GM12878 (cell line): ENCODE data around the gene SNX12. TPM values are rescaled to one million over a fixed set of nuclear protein-coding genes. Genes with fewer than 3 reads are reported as not detected.

Source experiments
- BCLAF1 ChIP-seq: fragments of 450-650 bp; IDR thresholded peaks from 2 replicates; pipeline ENCODE4 v1.6.1; 2017; ENCODE audit warnings: antibody characterized with exemption, mild to moderate bottlenecking, moderate library complexity
- CBFB ChIP-seq: IDR thresholded peaks from 2 replicates; pipeline ENCODE4 v1.6.1; 2016; ENCODE audit warnings: antibody characterized with exemption, low read depth
- CREM ChIP-seq: IDR thresholded peaks from 2 replicates; pipeline ENCODE4 v1.6.1; 2014; ENCODE audit warnings: antibody characterized with exemption, low read depth
- ESRRA ChIP-seq: IDR thresholded peaks from 2 replicates; pipeline ENCODE4 v1.6.1; 2012; ENCODE audit warnings: mild to moderate bottlenecking, low read length, improper control_type of control experiment
- GABPA ChIP-seq: IDR thresholded peaks from 2 replicates; pipeline ENCODE4 v1.6.1; 2014; ENCODE audit warnings: antibody characterized with exemption, low read depth, mild to moderate bottlenecking, inconsistent platforms
- IKZF1 ChIP-seq: fragments of 450-650 bp; conservative IDR thresholded peaks from 2 replicates; pipeline ENCODE4 v1.6.1; 2017; ENCODE audit warnings: antibody characterized with exemption, mild to moderate bottlenecking
- IRF5 ChIP-seq: fragments of 450-650 bp; IDR thresholded peaks from 2 replicates; pipeline ENCODE4 v1.6.1; 2017; ENCODE audit warnings: borderline replicate concordance
- JUNB ChIP-seq: IDR thresholded peaks from 2 replicates; pipeline ENCODE4 v1.6.1; 2016; ENCODE audit warnings: antibody characterized with exemption, mild to moderate bottlenecking
- MAX ChIP-seq: IDR thresholded peaks from 2 replicates; pipeline ENCODE4 v1.6.1; 2012; ENCODE audit warnings: low read depth, low read length, improper control_type of control experiment
- NBN ChIP-seq: fragments of 450-650 bp; IDR thresholded peaks from 2 replicates; pipeline ENCODE4 v1.6.1; 2016
- NFYA ChIP-seq: IDR thresholded peaks from 2 replicates; pipeline ENCODE4 v1.6.1; 2011; ENCODE audit warnings: low read depth, mild to moderate bottlenecking, low read length, improper control_type of control experiment, borderline replicate concordance
- PKNOX1 ChIP-seq: fragments of 450-650 bp; IDR thresholded peaks from 2 replicates; pipeline ENCODE4 v1.6.1; 2016; ENCODE audit warnings: mild to moderate bottlenecking
- POLR2A ChIP-seq: IDR thresholded peaks from 2 replicates; pipeline ENCODE4 v1.6.1; 2011; ENCODE audit warnings: low read depth, mild to moderate bottlenecking, low read length
- POLR2AphosphoS5 ChIP-seq: IDR thresholded peaks from 2 replicates; pipeline ENCODE4 v1.6.1; 2011; ENCODE audit warnings: mild to moderate bottlenecking, low read length, inconsistent platforms
- REST ChIP-seq: IDR thresholded peaks from 2 replicates; pipeline ENCODE4 v1.6.1; 2012; ENCODE audit warnings: mild to moderate bottlenecking, low read depth, low read length
- SP1 ChIP-seq: IDR thresholded peaks from one replicate; pipeline ENCODE4 v1.6.1; 2011; ENCODE audit warnings: low read depth, low read length
- SREBF2 ChIP-seq: IDR thresholded peaks from 2 replicates; pipeline ENCODE4 v1.6.1; 2012; ENCODE audit warnings: mild to moderate bottlenecking, low read length
- ZBTB4 ChIP-seq: fragments of 450-650 bp; formaldehyde crosslinking; IDR thresholded peaks from 2 replicates; pipeline ENCODE4 v1.4.0; 2022; ENCODE audit warnings: mild to moderate bottlenecking, moderate library complexity
- ZZZ3 ChIP-seq: IDR thresholded peaks from 2 replicates; pipeline ENCODE4 v1.6.1; 2011; ENCODE audit warnings: low read depth; ENCODE audit not compliant: control insufficient read depth, insufficient read length
- polyA plus RNA-seq, 11 experiments: library from polyadenylated mRNA; depleted of rRNA in 4 of 11; unstranded in 6 of 11; stranded (reverse) in 5 of 11; fragments of >200 nt; fragmentation: Nextera tagmentation in 4 of 11; fragmentation: Illumina TruSeq in 1 of 11; extraction: Ambion mirVana in 4 of 11; extraction: Trizol in 1 of 11; gene quantifications; 1 replicate in 1 of 11; 2 replicates in 10 of 11; pipeline versions ENCODE4 v1.2.1 to v1.2.3, GENCODE V29; 2011 to 2016; ENCODE audit warnings: inconsistent platforms in 2 of 11, missing spikeins in 2 of 11, low read depth in 1 of 11
- total RNA-seq, 4 experiments: library from RNA; depleted of rRNA in 3 of 4; stranded (reverse); fragments of >200 nt in 3 of 4; fragmentation: Illumina TruSeq in 1 of 4; extraction: Trizol in 1 of 4; gene quantifications; 2 replicates each; pipeline versions ENCODE4 v1.2.1 to v1.2.3, GENCODE V29; 2013 to 2021

Gene SNX12
- total and polyA plus RNA-seq, 10 of the 15 experiments (the other 5 are each of a cell fraction or from before 2014, with no cell fraction given), result 4.4 to 50.4 (median 34.2) TPM

GRCh38 chrX:71111141-71111843, 43.2 kb upstream of the SNX12 start, which contains the start of gene IL2RG (continued):
- TF ChIP-seq CBFB (peak; percentile 69; the same call in 1 of the 2 replicates), IKZF1 (peak; percentile 72; the same call in 1 of the 2 replicates), PKNOX1 (peak; percentile 58), IRF5 (no peak), REST (no peak), GABPA (peak; percentile 55; the same call in 1 of the 2 replicates), JUNB (no peak), NBN (peak; percentile 58), MAX (no peak), ESRRA (no peak), SP1 (peak; percentile 40), POLR2A (peak; percentile 91), POLR2AphosphoS5 (peak; percentile 97), BCLAF1 (no peak), ZZZ3 (no peak), NFYA (no peak), ZBTB4 (CRISPR knock-in tag) (no peak), CREM (peak; percentile 87; the same call in 1 of the 2 replicates), SREBF2 (no peak)
